HG03520 (cell line): ENCODE results near the gene RBM39.
"Not testable (repeated sequence)": the region's sequence is repeated elsewhere in the genome, so short reads cannot be mapped to it uniquely, and the experiment has no call there.

Source experiments
- ATAC-seq: cut with Tn5 transposase; IDR thresholded peaks from one replicate; pipeline ENCODE4 v1.9.1; 2021; ENCODE audit warnings: mild to moderate bottlenecking, moderate library complexity; ENCODE audit not compliant: unreplicated experiment

Gene RBM39

DNA sequence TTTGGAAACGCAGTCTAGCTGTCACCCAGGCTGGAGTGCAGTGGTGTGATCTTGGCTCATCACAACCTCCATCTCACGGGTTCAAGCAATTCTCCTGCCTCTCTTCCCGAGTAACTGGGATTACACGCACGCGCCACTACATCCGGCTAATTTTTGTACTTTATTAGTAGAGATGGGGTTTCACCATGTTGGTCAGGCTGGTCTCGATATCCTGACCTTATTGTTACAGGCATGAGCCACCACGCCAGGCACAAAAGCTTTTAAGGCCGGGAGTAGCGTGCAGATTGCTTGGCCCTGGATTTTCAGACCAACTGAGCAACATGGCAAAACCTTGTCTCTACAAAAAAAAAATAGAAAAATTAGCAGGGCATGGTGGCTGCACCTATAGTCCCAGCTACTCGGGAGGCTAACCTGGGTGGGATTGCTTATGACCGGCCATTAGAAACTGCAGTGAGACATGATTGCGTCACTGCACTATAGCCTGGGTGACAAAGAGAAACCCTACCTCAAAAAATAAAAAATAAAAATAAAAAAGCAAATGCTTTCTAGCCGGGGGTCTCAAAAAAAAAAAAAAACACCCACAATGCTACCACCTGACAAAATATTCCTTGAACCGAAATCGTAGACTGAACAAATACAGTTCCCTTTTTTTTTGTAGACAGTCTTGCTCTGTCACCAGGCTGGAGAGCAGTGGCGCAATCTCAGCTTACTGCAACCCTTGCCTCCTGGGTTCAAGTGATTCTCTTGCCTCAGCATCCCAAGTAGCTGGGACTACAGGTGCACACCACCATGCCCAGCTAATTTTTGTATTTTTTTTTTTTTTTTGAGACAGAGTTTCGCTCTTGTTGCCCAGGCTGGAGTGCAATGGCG lies 15.0 kb downstream of the RBM39 start:
- no peak for ATAC-seq

DNA sequence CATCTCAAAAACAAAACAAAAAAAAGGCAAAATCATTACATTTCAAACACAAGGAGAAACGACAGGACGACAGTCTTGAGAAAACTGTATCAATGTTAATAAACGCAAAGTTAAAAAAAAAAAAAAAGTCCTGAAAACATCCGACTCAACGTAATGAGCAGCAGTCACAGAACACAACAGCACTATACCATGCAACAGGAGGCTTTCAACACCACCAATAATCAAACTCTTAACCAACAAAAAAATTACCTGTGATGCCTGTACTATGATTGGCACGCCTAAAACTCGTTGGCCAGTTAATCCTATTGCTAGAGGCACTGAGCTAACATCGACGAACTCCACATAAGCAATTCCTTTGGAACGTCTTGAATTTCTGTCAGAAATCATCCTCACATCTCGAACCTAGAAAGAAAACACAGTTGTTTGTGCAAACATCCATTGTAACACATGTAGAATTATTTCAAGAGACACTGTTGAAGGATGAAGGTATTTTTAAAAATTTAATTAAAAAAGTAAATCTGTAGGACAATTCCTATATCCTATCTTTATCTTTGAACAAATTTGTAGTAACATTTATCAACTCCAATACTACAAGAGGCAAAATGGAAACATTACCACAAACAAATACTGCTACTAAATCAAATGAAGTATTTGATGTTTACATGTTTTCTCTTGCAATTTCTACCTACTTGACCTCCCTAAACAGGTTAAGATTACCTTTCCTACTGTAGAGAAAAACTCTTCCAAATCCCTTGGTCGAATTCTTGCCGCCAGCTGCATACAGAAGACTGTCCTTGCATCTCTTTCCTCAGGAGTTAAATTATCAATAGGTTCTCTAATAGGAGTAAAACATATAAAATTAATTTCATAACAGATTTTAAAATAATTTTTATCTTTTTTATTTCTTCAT lies 17.5 kb downstream of the RBM39 start:
- no peak for ATAC-seq

DNA sequence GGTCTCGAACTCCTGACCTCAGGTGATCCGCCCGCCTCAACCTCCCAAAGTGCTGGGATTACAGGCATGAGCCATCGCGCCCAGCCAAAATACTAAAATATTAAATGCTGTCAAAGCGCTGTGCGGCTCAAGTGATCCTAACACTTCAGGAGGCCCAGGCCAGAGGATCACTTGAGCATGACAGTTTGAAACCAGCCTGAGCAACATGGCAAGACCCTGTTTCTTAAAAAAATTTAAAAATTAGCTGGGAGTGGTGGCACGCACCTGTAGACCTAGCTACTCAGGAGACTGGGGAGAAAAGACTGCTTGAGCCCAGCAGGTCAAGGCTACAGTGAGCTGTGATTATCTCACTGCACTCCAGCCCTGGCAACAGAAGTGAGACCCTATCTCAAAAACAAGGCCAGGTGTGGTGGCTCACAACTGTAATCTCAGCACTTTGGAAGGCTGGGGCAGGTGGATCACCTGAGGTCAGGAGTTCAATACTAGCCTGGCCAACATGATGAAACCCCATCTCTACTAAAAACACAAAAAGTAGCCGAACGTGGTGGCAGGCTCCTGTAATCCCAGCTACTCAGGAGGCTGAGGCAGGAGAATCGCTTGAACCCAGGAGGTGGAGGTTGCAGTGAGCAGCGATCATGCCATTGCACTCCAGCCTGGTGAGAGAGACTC lies 18.3 kb downstream of the RBM39 start:
- not testable (repeated sequence) for ATAC-seq

DNA sequence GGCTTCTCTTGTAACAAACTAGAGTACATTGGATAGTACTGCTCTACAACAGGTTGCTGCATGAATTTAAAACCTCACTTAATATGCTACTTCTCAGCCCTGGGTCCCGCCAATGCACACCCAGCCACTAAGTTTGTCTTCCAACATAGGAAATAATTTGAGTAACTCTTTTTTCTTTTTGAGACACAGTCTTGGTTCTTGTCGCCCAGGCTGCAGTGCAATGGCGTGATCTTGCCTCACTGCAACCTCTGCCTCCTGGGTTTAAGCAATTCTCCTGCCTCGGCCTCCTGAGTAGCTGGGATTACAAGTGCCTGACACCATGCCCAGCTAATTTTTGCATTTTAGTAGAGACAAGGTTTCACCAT lies 18.8 kb downstream of the RBM39 start:
- ATAC-seq = not testable (repeated sequence)

DNA sequence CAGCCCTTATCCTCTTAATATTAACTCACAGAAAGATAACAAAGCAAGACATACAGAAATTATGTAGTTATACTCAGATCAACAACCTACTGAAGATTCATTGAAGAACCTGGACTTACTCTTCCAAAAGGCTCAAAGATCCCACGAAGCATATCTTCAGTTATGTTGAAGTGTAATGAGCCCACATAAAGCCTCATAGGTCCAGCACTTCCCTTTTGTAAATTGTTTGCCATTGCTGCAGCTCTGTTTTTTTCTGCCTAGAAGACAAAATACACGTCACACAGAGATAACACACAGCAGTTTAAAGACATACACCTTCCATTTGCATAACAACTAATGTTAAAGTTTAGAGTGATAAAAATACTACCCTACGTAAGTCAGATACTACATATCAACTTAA lies 20.4 kb downstream of the RBM39 start:
- ATAC-seq = no peak

DNA sequence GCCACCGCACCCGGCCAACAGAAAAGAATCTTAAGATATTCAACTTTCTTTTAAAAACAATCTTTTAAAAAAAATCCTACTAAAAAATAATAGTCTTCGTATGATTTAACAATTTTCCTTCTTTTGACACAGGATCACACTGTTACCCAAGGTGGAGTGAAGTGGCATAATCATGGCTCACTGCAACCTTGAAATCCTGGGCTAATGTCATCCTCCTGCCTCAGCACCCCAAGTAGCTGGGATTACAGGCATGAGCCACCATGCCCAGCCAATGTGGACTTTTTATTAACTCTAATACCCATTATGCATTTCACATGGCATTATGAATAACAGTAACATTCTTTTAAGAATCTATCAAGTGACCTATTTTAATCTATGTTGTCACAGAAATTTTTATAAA lies 20.8 kb downstream of the RBM39 start:
- ATAC-seq = no peak

DNA sequence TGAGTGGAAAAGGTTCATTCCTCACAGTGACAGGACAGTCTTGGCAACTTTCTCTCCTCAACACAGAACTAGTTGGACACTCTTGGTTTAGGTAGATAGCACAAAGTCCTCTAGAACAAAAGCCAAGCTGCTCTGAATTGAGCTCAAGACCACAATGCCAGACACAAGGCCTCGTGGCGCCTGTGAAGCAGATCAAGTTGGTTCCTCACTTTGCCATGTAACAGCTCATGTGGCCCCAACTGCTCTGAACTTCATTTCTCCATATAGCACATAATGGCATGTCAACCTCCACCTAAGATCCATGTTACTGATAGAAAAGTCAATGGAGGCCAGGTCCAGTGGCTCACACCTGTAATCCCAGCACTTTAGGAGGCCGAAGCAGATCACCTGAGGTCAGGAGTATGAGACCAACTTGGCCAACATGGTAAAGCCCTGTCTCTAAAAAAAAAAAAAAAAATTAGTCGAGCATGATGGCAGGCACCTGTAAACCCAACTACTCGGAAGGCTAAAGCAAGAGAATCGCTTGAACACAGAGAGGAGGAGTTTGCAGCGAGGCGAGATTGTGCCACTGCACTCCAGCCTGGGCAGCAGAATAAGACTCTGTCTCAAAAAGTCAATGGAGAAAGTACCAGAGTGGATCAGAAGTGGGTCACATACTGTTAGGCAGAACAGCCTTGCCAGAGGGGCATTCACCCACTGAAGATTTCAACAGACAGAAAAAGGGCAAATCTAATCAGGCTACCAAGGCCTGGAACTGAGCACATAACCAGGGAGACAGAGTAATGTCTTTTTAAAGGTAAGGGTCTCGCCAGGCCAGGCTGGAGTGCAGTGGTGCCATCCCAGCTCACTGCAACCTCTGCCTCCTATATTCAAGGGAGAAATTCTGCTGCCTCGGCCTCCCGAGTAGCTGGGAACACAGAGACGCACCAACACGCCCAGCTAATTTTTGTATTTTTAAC lies 21.6 kb downstream of the RBM39 start:
- no peak for ATAC-seq

DNA sequence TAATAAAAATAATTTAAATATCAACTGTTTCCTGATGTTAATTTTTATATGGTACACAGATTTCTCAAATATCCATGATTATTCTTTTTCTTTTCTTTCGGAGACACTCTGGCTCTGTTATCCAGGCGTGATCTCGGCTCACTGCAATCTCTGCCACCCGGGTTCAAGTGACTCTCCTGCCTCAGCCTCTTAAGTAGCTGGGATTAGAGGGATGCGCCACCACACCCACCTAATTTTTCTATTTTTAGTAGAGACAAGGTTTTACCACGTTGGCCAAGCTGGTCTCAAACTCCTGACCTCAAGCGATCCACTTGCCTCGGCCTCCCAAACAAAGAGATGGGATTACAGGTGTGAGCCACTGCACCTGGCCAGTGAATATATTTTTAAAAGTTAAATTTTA lies 22.3 kb downstream of the RBM39 start:
- no peak for ATAC-seq

DNA sequence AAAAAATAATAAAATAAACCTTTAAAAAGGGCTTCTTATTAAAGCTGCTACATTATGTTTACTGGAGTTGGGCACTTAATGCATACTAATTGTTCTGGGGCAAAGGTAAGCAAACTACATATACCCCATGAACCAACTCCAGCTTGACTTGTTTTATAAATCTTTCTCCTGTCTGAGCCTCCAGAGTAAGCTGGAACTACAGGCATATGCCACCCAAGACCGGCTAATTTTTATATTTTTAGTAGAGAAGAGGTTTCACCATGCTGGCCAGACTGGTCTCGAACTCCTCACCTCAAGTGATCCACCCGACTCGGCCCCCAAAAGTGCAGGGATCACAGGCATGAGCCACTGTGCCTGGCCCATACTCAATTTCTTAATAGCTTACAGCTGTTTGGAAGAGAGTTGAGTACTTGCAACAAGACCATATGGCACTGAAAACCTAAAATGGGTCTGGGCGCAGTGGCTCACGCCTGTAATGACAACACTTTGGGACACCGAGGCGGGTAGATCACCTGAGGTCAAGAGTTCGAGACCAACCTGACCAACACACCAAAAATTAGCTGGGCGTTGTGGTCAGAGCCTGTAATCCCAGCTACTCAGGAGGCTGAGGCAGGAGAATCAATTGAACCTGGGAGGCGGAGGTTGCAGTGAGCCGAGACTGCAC lies 23.0 kb downstream of the RBM39 start:
- ATAC-seq = no peak

DNA sequence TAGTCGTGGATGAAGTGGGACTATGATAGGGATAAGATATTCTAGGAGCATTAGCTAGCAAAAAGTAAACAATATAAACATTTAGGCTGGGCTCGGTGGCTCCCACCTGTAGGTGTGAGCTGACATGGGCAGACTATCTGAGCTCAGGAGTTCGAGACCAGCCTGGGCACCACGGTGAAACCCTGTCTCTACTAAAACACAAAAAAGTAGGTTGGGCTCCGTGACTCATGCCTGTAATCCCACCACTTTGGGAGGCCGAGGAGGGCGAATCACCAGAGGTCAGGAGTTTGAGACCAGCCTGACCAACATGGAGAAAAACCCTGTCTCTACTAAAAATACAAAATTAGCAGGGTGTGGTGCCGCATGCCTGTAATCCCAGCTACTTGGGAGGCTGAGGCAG lies 23.7 kb downstream of the RBM39 start:
- not testable (repeated sequence) for ATAC-seq

DNA sequence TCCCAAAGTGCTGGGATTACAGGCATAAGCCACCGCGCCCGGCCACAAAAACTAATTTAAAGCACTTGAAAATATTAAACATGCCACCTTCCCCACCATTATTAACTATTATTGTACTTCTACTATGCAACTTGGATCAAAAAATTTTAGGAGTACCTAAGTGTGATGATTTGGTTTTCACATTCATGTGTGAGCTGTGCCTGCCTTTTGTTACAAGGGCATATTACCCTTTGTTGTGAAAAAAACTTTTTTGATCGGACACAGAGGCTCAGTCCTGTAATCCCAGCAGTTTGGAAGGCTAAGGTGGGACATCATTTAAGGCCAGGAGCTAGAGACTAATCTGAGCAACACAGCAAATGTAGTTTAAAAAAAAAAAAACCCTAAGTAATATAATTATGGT lies 25.7 kb downstream of the RBM39 start:
- ATAC-seq = no peak

DNA sequence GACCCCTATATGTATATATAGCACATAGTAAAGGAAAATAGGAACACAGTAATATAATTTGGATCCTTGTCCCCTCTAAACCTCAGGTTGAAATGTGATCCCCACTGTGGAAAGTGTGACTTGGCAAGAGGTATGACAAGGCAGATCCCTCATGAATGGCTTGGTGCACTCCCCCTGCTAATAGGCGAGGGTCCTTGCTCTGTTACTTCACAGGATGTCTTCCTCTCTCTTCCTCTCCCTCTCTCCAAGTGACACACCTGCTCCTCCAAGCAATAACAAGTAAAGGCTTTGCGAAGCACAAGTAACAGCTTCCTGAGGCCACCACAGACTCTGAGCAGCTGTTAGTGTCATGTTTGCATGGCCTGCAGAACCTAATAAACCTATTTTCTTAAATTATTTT lies 26.4 kb downstream of the RBM39 start:
- no peak for ATAC-seq

DNA sequence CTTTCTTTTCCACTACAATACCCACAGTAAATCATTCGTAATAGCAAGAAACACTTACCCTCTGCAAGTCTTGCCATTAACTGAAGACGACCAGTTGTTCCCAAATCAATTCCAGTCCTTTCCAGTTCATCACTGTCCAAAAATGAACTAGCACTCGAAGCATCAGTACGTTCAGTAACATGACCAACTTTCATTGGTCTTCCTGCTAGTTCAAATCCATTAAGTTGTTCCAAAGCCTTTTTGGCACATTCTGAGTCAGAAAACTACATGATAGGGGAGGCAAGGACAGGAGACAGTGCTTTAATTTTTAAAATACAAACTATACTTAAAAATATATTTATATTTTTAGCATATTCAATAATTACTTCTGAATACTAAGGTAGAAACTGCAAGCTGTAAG lies 27.9 kb downstream of the RBM39 start:
- ATAC-seq = no peak

DNA sequence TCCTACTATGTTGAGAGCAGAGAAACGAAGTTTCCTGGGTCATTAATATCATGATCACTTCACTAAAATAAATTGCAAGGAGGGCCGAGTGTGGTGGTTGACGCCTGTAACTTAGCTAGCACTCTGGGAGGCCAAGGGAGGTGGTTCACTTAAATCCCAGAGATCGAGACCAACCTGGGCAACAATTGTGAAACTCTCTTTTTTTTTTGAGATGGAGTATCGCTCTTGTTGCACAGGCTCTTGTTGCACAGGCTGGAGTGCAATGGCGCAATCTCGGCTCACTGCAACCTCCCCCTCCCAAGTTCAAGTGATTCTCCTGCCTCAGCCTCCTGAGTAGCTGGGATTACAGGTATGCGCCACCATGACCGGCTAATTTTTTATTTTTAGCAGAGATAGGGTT lies 28.9 kb downstream of the RBM39 start:
- not testable (repeated sequence) for ATAC-seq

DNA sequence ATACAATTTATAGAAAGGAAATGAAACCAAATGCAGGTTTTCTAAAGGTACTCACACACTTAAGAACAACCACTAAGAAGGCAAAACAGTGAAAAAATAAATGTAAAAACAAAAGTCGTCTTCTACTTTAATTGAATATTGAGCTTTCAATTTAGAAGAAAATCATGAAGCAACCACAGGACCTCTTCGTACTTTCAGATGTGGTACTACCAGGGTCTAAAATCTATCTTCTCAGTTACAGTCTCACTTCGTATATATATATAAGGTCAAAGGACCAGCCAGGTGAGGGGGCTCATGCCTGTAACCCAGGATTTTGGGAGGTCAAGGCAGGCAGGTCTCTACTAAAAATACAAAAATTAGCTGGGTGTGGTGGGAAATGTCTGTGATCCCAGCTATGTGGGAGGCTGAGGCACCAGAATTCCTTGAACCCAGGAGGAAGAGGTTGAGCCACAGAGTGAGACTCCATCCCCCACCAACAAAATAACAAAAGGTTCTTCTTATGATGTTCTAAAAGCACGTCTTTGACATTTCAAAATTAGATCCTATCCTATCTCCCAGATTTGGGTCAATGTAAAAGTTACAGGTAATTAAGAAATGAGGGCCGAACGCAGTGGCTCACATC lies 30.4 kb downstream of the RBM39 start:
- no peak for ATAC-seq

DNA sequence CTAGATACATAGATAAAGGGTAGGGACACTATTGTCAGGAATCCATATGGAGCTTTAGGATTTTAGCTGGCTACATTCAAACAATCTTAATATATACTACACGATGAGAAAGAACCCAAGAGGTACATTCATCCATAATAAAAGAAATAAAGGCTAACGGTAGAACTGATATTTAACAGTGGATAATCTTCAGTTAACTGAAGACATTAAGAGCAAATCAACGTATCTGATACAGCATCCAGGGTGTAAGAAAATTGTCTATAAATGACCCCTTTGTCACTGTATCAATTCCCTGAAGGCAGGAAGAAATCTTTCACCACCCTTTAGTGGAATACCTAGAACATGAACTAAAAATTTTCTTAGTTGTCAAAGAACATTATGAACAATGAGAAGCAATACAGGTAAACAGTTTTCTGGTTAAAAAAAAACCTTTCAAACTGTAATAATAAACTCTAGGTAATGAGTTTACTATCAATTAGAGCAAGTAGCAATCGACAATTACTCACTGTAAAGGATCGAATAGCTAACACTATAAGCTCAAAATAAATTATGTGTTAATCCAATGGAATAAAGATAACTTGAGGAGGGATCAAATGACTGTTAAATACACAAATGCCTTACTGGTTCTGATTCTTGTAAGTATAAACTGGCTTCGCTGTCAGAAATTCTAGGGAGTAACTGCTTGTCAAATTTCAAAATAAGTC lies 31.0 kb downstream of the RBM39 start:
- no peak for ATAC-seq

DNA sequence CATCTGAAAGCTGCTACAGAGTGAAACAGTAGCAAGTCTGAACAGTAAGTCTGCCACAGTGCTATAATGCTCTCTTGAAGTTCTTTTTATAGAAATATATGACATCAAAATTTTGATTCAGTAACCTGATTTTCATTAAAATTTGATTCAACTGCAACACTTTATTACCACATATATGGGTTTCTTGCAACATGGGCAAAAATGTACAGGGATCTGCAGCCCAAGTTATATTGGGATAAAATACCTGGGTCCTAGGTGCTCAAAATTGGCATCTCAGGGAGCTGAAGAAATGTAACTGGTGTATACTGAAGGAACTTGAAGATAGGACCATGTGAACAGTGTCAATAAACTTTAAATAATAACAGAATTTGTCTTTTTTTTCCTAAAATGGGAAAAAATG lies 32.0 kb downstream of the RBM39 start:
- ATAC-seq = no peak

DNA sequence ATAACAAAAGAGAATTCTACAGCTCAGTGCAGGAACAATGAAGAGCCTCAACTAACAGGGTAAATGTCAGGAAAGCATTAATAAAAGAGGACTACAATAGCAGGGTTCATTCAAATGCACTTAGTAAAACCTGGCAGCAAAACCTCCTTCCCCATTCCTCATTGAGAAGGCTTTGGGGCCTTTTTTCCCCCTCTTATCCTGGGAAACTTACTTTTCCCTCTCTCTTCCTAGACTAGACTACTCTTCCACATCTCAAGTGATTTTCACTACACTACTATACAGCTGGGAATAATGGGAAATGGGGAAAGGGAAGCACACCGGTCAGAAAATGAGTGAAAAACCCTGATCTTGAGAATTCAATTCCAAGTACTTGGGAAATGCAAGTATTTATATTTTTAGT lies 32.8 kb downstream of the RBM39 start:
- ATAC-seq = no peak

DNA sequence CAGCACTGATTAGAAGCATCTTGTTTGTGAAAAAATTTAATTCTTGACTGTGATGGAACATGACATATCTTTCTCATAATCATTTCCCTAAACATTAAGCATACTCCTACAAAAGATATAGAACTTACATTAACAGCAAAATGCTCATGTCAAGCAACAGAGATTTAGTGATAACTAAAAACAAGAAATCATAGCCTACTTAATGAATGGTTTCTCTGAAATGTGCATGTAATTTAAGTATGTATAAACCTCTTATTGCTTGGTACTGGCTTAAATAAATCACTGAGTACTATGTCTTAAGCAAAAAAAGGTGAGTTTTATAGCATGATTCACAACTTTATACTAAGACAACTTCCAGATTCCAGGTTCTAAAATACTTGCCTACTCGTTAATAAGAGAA lies 33.6 kb downstream of the RBM39 start:
- no peak for ATAC-seq
